Measurements from ENCODE around the gene SIDT1.

The SIDT1 gene

DNA sequence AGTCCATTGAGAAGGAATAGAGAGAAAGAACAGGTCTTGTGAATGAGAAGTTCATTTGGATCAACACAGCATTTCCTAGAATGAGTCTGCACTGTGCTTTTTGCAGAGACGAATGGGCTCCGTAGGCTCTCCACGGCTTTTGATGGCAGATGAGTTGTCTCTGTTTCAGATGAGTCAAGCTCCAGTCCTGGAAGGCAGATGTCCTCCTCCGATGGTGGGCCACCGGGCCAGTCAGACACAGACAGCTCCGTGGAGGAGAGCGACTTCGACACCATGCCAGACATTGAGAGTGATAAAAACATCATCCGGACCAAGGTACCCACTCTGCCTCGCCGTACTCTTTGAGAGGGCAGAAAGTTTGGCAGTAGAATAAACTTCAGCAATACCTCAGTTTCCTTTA, 70.5 kb downstream of the SIDT1 start:
- no peaks in the 10 kb centered on the region for H3K27me3 ChIP-seq (ENCODE audit: insufficient read depth, low read depth)
- no peaks in the 10 kb centered on the region for H4K20me1 ChIP-seq (ENCODE audit: insufficient read depth)
- no peak overlapping the region for H3K4me3 ChIP-seq (IDR thresholded peaks at IDR 0.05; ENCODE audit: insufficient read depth, low read depth, low read length)
- no peak overlapping the region for H3K27ac ChIP-seq
- no peaks in the 10 kb centered on the region for H3K79me2 ChIP-seq (ENCODE audit: insufficient read depth, low read depth)
- no peak overlapping the region for H3K9ac ChIP-seq
- H3K4me2 ChIP-seq = no peak overlapping the region
- H2AFZ ChIP-seq (ENCODE audit: low read depth) = no peak overlapping the region
- peaks cover 24% of the 10 kb centered on the region for H3K4me1 ChIP-seq (ENCODE audit: low read depth, poor library complexity, severe bottlenecking)
- H3K36me3 ChIP-seq (ENCODE audit: insufficient read depth) = no peaks in the 10 kb centered on the region
- TF ChIP-seq, protein P1, sequence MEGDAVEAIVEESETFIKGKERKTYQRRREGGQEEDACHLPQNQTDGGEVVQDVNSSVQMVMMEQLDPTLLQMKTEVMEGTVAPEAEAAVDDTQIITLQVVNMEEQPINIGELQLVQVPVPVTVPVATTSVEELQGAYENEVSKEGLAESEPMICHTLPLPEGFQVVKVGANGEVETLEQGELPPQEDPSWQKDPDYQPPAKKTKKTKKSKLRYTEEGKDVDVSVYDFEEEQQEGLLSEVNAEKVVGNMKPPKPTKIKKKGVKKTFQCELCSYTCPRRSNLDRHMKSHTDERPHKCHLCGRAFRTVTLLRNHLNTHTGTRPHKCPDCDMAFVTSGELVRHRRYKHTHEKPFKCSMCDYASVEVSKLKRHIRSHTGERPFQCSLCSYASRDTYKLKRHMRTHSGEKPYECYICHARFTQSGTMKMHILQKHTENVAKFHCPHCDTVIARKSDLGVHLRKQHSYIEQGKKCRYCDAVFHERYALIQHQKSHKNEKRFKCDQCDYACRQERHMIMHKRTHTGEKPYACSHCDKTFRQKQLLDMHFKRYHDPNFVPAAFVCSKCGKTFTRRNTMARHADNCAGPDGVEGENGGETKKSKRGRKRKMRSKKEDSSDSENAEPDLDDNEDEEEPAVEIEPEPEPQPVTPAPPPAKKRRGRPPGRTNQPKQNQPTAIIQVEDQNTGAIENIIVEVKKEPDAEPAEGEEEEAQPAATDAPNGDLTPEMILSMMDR (conservative IDR thresholded peaks at IDR 0.05; ENCODE audit: low read depth, low read length) = no peak

DNA sequence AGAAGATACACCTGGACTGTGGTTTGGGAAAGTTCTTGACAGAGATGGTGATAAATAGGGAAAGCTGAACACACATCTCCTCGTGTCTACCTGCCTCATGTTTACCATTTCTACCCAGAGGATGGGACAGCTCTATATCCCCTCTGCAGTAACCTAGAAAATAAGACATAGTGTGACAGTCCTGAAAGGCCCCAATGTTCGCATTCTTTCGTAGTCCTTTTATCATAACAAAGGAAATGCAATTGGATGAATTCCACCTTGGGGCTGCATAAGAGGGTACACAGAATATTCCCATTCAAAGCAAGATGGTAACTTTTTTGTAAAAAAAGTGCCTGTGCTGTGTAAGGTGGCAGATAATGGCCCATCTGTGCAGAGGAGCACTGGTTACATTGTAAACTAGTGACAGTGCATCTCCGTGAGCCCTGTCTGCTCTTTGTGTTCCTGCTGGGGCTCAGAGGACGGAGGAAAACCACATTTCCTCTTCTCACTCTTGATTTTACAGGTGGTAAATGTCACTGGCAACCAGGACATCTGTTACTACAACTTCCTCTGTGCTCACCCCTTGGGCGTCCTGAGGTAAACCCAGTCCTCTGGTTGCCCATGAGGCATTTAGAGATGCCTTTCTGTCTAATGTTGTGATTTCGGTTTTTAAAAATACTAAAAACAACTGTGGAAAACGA, 74.3 kb downstream of the SIDT1 start:
- Histone ChIP-seq H3K4me2 (peak overlapping the region; percentile 49), H4K20me1 (ENCODE audit: insufficient read depth) (no peaks in the 10 kb centered on the region), H2AFZ (ENCODE audit: low read depth) (no peak overlapping the region; the same call in 1 of the 2 replicates), H3K27me3 (ENCODE audit: insufficient read depth, low read depth) (no peaks in the 10 kb centered on the region), H3K9ac (no peak overlapping the region), H3K4me1 (ENCODE audit: low read depth, poor library complexity, severe bottlenecking) (peaks cover 26% of the 10 kb centered on the region), H3K4me3 (IDR thresholded peaks at IDR 0.05; ENCODE audit: insufficient read depth, low read depth, low read length) (peak overlapping the region; percentile 68), H3K79me2 (ENCODE audit: insufficient read depth, low read depth) (no peaks in the 10 kb centered on the region), H3K27ac (no peak overlapping the region; the same call in 1 of the 2 replicates), H3K36me3 (ENCODE audit: insufficient read depth) (no peaks in the 10 kb centered on the region)
- TF ChIP-seq, protein P1 (conservative IDR thresholded peaks at IDR 0.05; ENCODE audit: low read depth, low read length) = no peak

DNA sequence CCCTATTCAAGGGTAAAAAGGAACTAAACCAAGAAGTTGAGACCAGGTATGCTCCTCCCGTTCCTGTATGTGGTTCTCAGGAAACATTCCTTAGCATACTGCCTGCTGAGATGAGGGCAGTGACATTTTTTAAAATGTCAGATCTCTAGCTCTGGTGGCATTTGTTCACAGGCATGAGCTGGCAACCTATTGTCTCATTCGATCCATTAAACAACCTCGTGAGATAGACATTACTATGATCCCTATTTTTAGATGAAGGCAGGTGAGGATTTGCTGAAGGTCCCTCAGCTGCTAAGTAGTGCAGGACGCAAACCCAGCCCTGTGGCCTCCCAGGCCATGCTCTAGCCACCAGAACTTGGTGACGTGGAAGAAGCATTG, 74.9 kb downstream of the SIDT1 start:
- Histone ChIP-seq H3K9ac (no peak overlapping the region), H3K79me2 (ENCODE audit: insufficient read depth, low read depth) (no peaks in the 10 kb centered on the region), H3K27me3 (ENCODE audit: insufficient read depth, low read depth) (no peaks in the 10 kb centered on the region), H3K4me3 (IDR thresholded peaks at IDR 0.05; ENCODE audit: insufficient read depth, low read depth, low read length) (peak overlapping the region; percentile 68), H3K4me2 (peak overlapping the region; percentile 49), H4K20me1 (ENCODE audit: insufficient read depth) (no peaks in the 10 kb centered on the region), H3K27ac (no peak overlapping the region; the same call in 1 of the 2 replicates), H3K4me1 (ENCODE audit: low read depth, poor library complexity, severe bottlenecking) (peaks cover 26% of the 10 kb centered on the region), H3K36me3 (ENCODE audit: insufficient read depth) (no peaks in the 10 kb centered on the region), H2AFZ (ENCODE audit: low read depth) (no peak overlapping the region; the same call in 1 of the 2 replicates)
- TF ChIP-seq, protein P1 (conservative IDR thresholded peaks at IDR 0.05; ENCODE audit: low read depth, low read length) = no peak

DNA sequence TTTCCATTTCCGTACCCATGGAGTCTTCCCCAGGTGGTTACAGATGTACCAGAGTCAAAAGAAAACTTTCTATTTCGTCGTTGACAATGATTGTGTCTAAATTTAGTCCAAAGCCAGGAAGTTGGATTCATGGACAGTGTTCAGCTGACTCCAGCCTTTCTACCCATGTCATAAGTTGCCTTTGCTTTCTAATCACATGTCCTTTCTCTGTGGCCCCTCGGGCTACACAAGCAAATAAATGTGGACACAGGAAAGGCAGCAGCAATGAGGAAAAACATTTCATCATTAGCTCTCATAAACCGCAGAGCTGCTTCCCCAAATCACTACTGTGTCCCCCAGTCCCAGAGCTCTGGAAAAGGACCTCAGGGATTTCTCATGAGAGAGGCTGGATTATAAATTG, 82.0 kb downstream of the SIDT1 start:
- TF ChIP-seq, protein P1 (conservative IDR thresholded peaks at IDR 0.05; ENCODE audit: low read depth, low read length) = no peak
- Histone ChIP-seq H3K4me3 (IDR thresholded peaks at IDR 0.05; ENCODE audit: insufficient read depth, low read depth, low read length) (no peak overlapping the region), H3K27me3 (ENCODE audit: insufficient read depth, low read depth) (no peaks in the 10 kb centered on the region), H3K79me2 (ENCODE audit: insufficient read depth, low read depth) (no peaks in the 10 kb centered on the region), H3K27ac (no peak overlapping the region), H3K4me2 (no peak overlapping the region), H4K20me1 (ENCODE audit: insufficient read depth) (no peaks in the 10 kb centered on the region), H3K9ac (no peak overlapping the region), H2AFZ (ENCODE audit: low read depth) (no peak overlapping the region), H3K36me3 (ENCODE audit: insufficient read depth) (no peaks in the 10 kb centered on the region), H3K4me1 (ENCODE audit: low read depth, poor library complexity, severe bottlenecking) (no peaks in the 10 kb centered on the region)
